SK-N-MC (cell line): ENCODE results near the gene PTDSS2.

Source experiments
- DNase-seq: peaks from one replicate; pipeline ENCODE4 v3.0.0-alpha.2; 2011; ENCODE audit warnings: low read depth, low spot score
- H3K27ac ChIP-seq: fragments of 200-600 bp; sonication (generic); 2 replicates; pipeline ENCODE4 v1.5.1; 2016; ENCODE audit warnings: mixed run types
- H3K36me3 ChIP-seq: fragments of 200-600 bp; sonication (generic); 2 replicates; pipeline ENCODE4 v1.6.1; 2017; ENCODE audit warnings: antibody characterized with exemption, low read length, mixed read lengths; ENCODE audit not compliant: insufficient read depth
- H3K4me3 ChIP-seq: fragments of 200-600 bp; sonication (generic); 2 replicates; pipeline ENCODE4 v1.5.1; 2016
- H3K9ac ChIP-seq: fragments of 200-600 bp; sonication (generic); 2 replicates; pipeline ENCODE4 v1.8.0; 2017; ENCODE audit warnings: mixed run types, mixed read lengths; ENCODE audit not compliant: insufficient read length
- H3K9me3 ChIP-seq: fragments of 200-600 bp; sonication (generic); 2 replicates; pipeline ENCODE4 v1.6.1; 2017; ENCODE audit warnings: low read depth, mild to moderate bottlenecking, antibody characterized with exemption, low read length, moderate library complexity, mixed read lengths
- EZH2 ChIP-seq: fragments of 200-600 bp; sonication (generic); IDR thresholded peaks from one replicate; pipeline ENCODE4 v1.6.1; 2017; ENCODE audit warnings: antibody characterized with exemption
- FOXP2 ChIP-seq: optimal IDR thresholded peaks from 2 replicates; pipeline ENCODE3; 2011; ENCODE audit warnings: mild to moderate bottlenecking, moderate library complexity; ENCODE audit not compliant: insufficient read depth; ENCODE audit errors: extremely low read length, control extremely low read depth
- POLR2AphosphoS5 ChIP-seq: IDR thresholded peaks from 2 replicates; pipeline ENCODE4 v1.6.1; 2012; ENCODE audit warnings: mild to moderate bottlenecking, low read depth, low read length, borderline replicate concordance

Gene PTDSS2

DNA sequence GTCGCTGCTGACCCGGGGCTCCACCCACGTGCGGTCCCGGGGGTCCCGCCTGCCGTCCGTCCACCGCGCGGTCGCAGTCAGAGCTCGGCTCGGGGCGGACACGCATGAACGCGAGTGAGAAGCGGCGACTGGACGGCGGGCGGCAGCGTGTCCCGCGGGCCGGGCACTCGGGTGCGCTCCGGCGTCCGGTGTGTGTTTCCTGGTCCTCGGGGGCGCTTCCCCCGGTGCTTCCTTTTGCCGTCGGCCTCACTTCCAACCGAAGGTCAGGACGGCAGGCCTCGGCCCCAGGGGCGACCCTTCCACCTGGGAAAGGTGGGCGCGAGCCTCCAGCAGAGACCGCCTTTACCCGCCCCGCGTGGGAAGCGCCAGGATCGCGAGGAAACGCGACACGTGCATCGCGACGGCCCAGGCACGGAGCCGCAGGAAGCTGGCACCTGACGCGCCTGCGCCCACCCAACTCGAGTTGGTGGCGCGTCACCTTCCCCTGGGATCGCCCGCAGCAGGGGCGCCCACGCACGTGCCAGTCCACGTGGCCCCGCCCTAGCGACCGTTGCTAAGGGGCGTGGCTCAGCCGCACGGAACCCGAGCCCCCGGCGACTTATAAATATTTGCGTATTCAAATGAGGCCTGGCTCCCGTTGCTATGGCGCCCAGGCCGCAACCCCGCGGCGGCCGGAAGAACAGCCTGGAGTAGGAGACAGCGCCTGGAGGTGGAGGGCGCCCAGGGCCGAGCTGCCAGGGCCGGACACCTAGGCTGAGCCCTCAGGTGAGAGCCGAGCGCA, 87.0 kb downstream of the PTDSS2 start, which contains the start of gene LRRC56:
Gene LRRC56 (plus strand): TSS at position 687 of the 781 bp plus-strand sequence. CDS start 3,158 bp downstream, outside the sequence.
- H3K36me3 ChIP-seq = peaks cover 13% of the 10 kb centered on the region; the same call in 1 of the 2 replicates
- H3K9ac ChIP-seq = no peak within 1 kb of the TSS
- peak within 1 kb of the TSS; percentile 89 for H3K4me3 ChIP-seq
- H3K27ac ChIP-seq = peak within 1 kb of the TSS; percentile 86
- TF ChIP-seq FOXP2 (no peak), POLR2AphosphoS5 (peak; percentile 59; the same call in 1 of the 2 replicates), EZH2 (no peak)
- peak; percentile 50 for DNase-seq
- H3K9me3 ChIP-seq = no peaks in the 10 kb centered on the region

DNA sequence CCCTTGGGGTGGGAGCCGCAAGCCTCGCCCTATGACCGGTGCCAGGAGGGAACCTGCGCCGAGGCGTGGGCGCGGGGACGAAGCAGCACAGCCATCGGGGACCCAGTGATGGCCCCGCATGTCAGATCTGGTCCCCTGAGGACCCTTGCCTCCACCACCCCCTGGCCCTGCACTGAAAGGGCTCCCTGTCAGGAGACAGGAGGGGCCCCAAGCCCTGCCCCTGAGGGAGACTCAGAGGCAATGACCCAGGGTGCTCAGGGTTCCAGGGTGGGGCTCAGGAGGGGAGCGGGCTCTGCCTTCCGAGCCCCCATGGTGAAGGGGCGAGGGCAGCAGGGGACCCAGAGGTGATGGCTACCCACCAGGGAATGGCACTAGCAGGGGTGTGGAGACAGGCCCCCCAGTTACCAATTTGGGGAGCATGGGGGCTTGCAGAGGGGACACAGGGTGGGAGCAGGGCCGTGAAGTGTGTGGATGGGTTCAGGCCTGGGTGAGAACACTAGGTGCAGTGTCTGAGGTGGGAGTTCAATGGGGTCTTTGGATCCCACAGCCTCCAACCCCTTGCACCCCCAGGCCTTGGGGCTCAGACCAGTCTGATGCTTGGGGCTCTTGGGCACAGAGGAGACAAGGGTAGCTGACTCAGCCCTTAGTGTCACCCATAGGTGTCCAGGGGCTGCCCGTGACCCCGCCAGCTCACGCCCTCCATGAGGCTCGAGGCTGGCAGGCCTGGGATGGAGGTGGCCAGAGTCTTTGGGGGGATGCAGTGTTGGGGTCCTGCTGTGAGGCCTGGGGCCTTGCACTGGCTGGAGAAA, 87.7 kb downstream of the PTDSS2 start:
- no peak overlapping the region for H3K9ac ChIP-seq
- TF ChIP-seq EZH2 = no peak
- no peak for TF ChIP-seq FOXP2
- no peak for TF ChIP-seq POLR2AphosphoS5
- peak overlapping the region; percentile 42 for H3K27ac ChIP-seq
- peaks cover 8% of the 10 kb centered on the region; the same call in 1 of the 2 replicates for H3K36me3 ChIP-seq
- H3K9me3 ChIP-seq = no peaks in the 10 kb centered on the region
- H3K4me3 ChIP-seq = peak overlapping the region; percentile 76
- no peak for DNase-seq

DNA sequence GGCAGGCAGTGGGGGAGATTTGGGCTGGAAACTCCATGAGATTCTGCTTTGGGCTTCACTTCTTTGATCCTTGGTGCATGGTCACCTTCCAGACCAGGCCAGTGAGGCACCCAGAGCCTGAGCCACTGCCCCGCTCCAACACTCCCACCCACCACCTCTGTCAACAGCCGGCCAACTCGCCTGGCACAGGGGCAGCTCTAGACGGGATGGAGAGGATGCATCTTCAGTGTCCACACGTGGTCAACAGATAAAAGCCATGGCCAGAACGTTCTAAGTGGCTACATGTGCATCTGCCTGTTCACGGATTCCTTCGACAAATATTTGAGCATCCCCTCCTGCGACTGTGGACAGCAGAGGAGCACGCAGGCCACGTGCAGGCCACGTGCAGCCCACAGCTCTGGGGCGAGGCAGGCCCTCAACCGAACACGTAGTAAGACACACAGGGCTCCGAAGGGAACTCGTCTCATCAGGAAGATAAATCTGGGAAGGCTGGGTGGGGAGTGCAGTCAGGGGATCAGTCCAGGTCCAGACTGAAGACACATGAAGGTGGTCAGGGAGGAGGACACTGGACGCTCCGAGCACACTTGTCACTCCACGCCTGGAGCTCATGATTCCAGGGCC, 88.5 kb downstream of the PTDSS2 start:
- no peak for DNase-seq
- Histone ChIP-seq H3K9ac (no peak overlapping the region), H3K27ac (no peak overlapping the region), H3K9me3 (no peaks in the 10 kb centered on the region), H3K4me3 (no peak overlapping the region), H3K36me3 (peaks cover 3% of the 10 kb centered on the region; the same call in 1 of the 2 replicates)
- no peak for TF ChIP-seq POLR2AphosphoS5
- TF ChIP-seq EZH2 = no peak
- TF ChIP-seq FOXP2 = no peak

DNA sequence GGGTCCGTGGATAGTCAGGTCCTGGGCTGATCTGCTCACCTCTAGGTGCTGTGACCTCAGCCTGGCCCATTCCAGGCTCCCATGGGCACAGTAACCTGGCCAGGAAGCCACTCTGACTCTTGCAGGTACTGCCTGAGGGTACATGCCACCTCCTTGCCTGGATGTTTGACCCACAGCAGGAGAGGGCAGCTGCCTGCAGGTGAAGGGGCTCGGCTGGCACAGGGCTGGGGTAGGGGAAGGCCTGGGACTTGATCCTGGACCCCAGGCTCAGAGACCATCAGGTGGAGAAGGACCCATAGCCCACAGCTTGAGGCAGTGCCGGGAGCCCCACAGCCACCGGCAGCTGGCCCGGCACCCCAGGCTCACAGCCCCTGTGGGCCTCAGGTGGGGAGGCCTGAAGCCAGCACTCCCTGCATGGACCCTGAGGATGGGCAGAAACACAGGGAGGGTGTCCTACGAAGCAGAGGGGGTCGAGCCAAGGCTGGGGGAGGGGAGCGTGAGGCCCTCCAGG, 89.9 kb downstream of the PTDSS2 start:
- no peaks in the 10 kb centered on the region for H3K36me3 ChIP-seq
- no peaks in the 10 kb centered on the region for H3K9me3 ChIP-seq
- DNase-seq = no peak
- H3K9ac ChIP-seq = no peak overlapping the region
- H3K27ac ChIP-seq = no peak overlapping the region
- no peak overlapping the region for H3K4me3 ChIP-seq
- TF ChIP-seq FOXP2 = no peak
- no peak for TF ChIP-seq EZH2
- TF ChIP-seq POLR2AphosphoS5 = no peak
